Muscle of leg (tissue), 11 donors: ENCODE measurements around the gene JOSD2. TPM values are rescaled to one million over a fixed set of nuclear protein-coding genes. Genes with fewer than 3 reads are reported as not detected.
"Not testable (repeated sequence)": the region's sequence is repeated elsewhere in the genome, so short reads cannot be mapped to it uniquely, and the experiment has no call there.

ENCODE experiments used
- DNase-seq: peaks from one replicate; pipeline ENCODE4 v3.0.0; 2013
- H3K27ac ChIP-seq: one replicate; pipeline ENCODE4 v1.5.1; 2013; ENCODE audit warnings: mild to moderate bottlenecking, low read length, control low read depth
- H3K27me3 ChIP-seq: one replicate; pipeline ENCODE4 v1.6.1; 2013; ENCODE audit warnings: low read length; ENCODE audit not compliant: control insufficient read depth, insufficient read depth
- H3K36me3 ChIP-seq: one replicate; pipeline ENCODE4 v1.6.1; 2013; ENCODE audit warnings: low read length; ENCODE audit not compliant: control insufficient read depth, insufficient read depth
- H3K4me1 ChIP-seq: one replicate; pipeline ENCODE4 v1.6.1; 2013; ENCODE audit warnings: low read length; ENCODE audit not compliant: control insufficient read depth, insufficient read depth
- H3K4me3 ChIP-seq: one replicate; pipeline ENCODE4 v1.5.1; 2013; ENCODE audit warnings: low read length, control low read depth
- H3K9me3 ChIP-seq: replicated peaks from 2 replicates; pipeline ENCODE4 v1.6.1; 2013; ENCODE audit warnings: low read depth, low read length; ENCODE audit not compliant: control insufficient read depth
- WGBS: methylation state at CpG from one replicate; pipeline ENCODE4 v1.1.5; 2013; ENCODE audit warnings: missing lambda C conversion rate; ENCODE audit not compliant: insufficient coverage; 5-methylcytosine and 5-hydroxymethylcytosine counted together
- polyA plus RNA-seq, 8 donors: library from polyadenylated mRNA; unstranded; fragments of 120-200 nt; gene quantifications; one replicate each; pipeline versions ENCODE4 v1.2.1 to v1.2.3, GENCODE V29; 2013; ENCODE audit warnings: inconsistent platforms in 1 of 8, low replicate concordance in 1 of 8; ENCODE audit not compliant: insufficient read length in 8 of 8, insufficient read depth in 1 of 8
- total RNA-seq: library from RNA; stranded (reverse); fragments of 120-200 nt; gene quantifications from one replicate; pipeline ENCODE4 v1.2.4, GENCODE V29; 2013

The JOSD2 gene
- total and polyA plus RNA-seq, 9 donors: 16.2 to 31.6 (median 25.9) TPM

DNA sequence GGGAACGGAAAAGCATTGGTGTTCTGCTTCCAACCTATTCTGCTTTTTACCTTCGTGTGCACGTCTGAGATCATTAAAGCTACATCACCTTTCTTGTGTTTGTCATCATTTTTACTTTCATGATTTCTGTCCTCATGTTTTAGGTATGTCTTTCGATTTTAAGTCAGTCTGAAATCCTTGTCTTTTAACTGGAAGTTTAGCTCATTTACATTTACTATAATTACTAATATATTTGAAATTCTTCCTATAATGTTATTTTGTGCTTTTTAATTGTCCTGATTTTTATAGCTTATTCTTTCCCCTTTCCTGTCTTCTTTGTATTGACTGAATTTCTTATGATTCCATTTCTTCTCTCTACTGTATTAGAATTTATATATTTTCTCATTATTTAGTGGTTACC lies 22.0 kb upstream of the JOSD2 start:
- DNase-seq: no peak
- Histone ChIP-seq H3K4me3 (no peak overlapping the region), H3K36me3 (no peaks in the 10 kb centered on the region), H3K27ac (no peak overlapping the region), H3K4me1 (peaks cover 6% of the 10 kb centered on the region), H3K9me3 (peaks cover 15% of the 10 kb centered on the region), H3K27me3 (no peaks in the 10 kb centered on the region)
- 88% methylated on average over 1 of the region's 4 CpGs for WGBS

DNA sequence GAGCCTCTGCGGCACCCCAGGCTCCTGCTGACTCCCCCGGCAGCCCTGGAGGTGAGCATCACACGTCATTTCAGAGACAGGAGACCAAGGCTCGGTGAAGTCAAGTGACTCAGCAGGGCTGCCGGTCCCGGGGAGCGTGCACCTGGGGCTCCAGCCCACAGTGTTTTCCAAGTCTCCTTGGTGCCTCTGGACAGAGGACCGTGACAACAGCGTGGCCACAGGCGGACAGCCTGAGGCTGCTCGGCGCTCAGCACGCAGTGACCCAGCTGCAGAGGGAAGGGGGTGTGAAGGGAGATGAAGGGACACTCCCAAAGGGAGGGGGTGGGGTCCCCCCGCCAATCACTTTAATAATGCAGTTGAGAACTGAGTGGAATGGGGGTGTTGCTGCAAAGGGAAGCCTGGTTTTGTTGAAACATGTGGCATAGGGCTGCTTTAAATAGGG lies 20.2 kb upstream of the JOSD2 start:
- no peaks in the 10 kb centered on the region for H3K4me1 ChIP-seq
- H3K27ac ChIP-seq: no peak overlapping the region
- H3K4me3 ChIP-seq: no peak overlapping the region
- no peaks in the 10 kb centered on the region for H3K36me3 ChIP-seq
- H3K27me3 ChIP-seq: no peaks in the 10 kb centered on the region
- WGBS: 63% methylated on average over 14 of the region's 14 CpGs
- H3K9me3 ChIP-seq: peaks cover 15% of the 10 kb centered on the region
- no peak for DNase-seq

DNA sequence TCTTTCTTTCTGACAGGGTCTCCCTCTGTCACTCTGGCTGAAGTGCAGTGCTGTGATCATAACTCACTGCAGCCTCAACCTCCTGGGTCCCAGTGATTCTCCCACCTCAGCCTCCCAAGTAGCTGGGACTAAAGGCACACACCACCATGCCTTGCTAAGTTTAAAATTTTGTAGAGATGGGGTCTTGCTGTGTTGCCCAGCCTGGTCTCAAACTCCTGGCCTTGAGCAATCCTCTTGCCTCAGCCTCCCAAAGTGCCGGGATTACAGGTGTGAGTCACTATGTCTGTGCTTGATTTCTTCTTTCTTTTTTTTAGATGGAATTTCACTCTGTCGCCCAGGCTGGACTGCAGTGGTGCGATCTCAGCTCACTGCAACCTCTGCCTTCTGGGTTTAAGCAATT lies 17.1 kb upstream of the JOSD2 start:
- not testable (repeated sequence) for DNase-seq, H3K4me1 ChIP-seq, H3K36me3 ChIP-seq, H3K9me3 ChIP-seq, H3K4me3 ChIP-seq, H3K27ac ChIP-seq, H3K27me3 ChIP-seq
- WGBS: 92% methylated on average over 2 of the region's 3 CpGs

DNA sequence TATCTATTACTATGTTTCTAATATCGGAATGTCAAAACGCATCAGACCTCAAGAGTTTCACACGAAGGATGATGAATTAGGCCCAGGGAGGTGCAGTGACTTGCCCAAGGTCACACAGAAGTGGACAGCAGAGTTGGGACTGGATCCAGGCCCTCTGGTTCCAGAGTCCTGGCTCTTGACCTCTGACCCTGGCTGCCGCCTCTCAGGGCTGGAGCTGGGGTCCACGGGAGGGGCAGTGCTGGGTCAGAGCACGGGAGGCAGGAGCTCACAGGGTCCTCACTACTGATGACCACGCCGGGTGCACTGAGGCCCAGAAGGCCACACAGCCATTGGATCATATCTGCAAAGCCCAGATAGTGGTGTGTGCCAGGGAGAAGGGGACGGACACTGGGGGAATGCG lies 11.9 kb upstream of the JOSD2 start:
- Histone ChIP-seq H3K36me3 (peaks cover 4% of the 10 kb centered on the region), H3K4me3 (no peak overlapping the region), H3K27me3 (peaks cover 2% of the 10 kb centered on the region), H3K27ac (no peak overlapping the region), H3K9me3 (no peaks in the 10 kb centered on the region), H3K4me1 (no peaks in the 10 kb centered on the region)
- 94% methylated on average over 10 of the region's 10 CpGs for WGBS
- DNase-seq: no peak

DNA sequence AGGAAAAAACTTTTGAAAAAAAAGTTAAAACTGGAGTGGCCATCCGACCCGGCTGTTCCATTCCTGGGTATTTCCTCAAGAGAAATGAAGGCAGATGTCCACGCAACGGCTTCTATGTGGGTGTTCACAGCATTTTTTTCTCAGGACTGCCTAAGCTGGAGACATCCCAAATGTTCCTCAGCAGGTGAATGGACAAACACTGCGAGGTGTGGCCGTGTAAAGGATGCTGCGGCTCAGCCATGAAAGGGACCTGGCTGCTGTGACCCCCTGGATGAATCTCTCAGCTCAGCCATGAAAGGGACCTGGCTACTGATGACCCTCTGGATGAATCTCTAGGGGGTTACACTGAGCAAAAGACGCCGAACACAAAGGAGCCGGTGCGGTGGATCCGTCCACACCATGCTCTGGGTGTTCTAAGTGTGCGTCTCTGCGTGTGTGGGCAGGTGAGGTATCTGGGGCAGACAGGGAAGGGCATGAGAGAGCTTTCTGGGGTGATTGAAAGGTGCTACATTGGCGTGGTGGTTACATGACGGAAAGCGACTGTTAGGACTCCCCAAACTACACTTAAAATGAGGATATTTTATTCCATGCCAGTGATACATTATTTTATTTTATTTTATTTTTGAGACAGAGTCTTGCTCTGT lies 10.0 kb upstream of the JOSD2 start:
- WGBS: 68% methylated on average over 12 of the region's 17 CpGs
- peaks cover 4% of the 10 kb centered on the region for H3K36me3 ChIP-seq

DNA sequence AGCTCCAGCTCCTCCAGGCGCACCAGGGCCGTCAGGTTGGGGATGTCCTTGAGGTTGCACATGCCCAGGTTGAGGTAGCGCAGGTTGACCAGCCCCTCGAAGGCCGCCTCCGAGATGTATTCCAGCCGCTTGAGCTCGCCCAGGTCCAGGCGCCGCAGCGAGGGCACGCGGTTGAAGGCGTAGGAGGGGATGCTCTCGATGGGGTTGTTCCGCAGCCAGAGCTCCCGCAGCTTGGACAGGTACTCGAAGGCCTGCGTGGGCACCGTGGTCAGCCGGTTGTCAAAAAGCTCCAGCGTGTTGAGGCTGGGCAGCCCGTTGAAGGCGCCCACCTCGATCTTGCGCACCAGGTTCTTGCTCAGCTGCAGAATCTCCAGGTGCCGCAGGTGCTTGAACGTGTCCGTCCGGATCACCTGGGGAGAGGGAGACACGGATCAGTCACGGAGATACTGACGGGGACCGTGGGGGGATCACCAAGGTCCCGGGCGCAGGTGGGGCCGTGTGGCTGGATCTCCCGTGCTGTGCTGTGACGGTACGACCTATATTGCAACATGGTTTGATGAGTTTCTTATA lies 8.1 kb upstream of the JOSD2 start:
- Histone ChIP-seq H3K36me3 (peaks cover 4% of the 10 kb centered on the region), H3K27ac (no peak overlapping the region), H3K9me3 (no peaks in the 10 kb centered on the region), H3K4me3 (no peak overlapping the region), H3K4me1 (no peaks in the 10 kb centered on the region), H3K27me3 (peaks cover 2% of the 10 kb centered on the region)
- no peak for DNase-seq
- 97% methylated on average over 40 of the region's 40 CpGs for WGBS

More for the DNA sequence above, 10.0 kb upstream of the JOSD2 start:
- no peak overlapping the region for H3K27ac ChIP-seq
- no peak for DNase-seq
- no peak overlapping the region for H3K4me3 ChIP-seq
- H3K27me3 ChIP-seq: peaks cover 2% of the 10 kb centered on the region
- H3K9me3 ChIP-seq: no peaks in the 10 kb centered on the region
- H3K4me1 ChIP-seq: no peaks in the 10 kb centered on the region

DNA sequence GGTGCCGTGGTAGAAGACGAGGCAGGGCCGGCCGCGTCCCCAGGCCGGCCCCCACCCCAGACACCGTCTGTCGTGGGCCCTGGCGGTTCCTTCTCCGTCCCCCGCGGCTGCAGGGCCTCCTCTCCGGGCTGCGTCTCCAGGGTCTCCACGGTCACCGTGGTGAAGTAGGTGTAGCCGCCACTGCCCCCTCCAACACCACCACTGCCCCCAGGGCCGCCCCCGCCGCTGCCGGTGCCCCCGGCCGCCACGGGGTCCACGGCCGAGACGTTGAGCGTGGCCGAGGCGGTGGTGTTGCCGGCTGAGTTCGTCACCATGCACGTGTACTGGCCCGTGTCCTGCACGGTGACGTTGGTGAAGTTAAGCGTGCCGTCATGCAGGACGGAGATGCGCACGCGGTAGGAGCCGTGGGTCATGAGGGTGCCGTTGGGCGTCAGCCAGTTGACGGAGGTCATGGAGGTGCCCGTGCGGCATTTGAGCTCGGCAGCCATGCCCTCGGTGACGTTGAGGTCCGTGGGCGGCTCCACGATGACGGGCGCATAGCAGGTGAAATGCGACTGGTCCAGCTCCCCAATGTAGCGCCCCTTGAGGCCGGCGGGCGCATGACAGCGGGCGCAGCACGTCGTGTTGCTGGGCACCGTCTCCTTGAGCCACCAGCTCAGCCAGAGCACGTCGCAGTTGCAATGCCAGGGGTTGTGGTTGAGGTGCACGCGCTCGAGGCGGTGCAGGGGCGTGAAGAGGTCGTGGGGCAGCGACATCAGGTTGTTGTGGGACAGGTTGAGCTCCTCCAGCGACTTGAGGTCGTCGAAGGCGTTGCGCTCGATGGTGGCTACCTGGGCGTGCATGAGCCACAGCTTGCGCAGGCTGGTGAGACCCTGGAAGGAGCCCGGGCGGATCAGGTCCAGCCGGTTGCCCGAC lies 7.4 kb upstream of the JOSD2 start:
- Histone ChIP-seq H3K4me1 (no peaks in the 10 kb centered on the region), H3K4me3 (no peak overlapping the region), H3K27me3 (peaks cover 2% of the 10 kb centered on the region), H3K9me3 (no peaks in the 10 kb centered on the region), H3K27ac (no peak overlapping the region), H3K36me3 (peaks cover 4% of the 10 kb centered on the region)
- no peak for DNase-seq
- 94% methylated on average over 86 of the region's 87 CpGs for WGBS

DNA sequence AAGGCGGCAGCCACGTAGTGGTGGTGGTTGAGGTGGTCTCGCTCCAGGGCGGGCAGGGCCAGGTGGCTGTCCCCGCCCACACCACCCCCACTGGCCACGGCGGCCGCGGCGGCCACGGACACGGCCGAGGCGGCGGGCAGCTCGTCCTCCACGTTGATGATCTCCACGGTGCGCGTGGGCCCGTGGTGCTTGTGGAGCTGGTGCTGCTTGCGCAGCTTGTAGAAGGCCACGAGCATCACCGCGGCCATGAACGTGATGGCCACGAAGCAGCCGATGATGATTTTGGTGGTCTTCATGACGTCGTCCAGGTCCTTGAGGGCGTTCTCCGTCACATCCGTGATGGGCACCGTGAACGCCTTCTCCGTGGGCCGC lies 6.7 kb upstream of the JOSD2 start:
- Histone ChIP-seq H3K9me3 (no peaks in the 10 kb centered on the region), H3K27ac (no peak overlapping the region), H3K4me1 (no peaks in the 10 kb centered on the region), H3K36me3 (peaks cover 4% of the 10 kb centered on the region), H3K27me3 (peaks cover 2% of the 10 kb centered on the region), H3K4me3 (no peak overlapping the region)
- DNase-seq: no peak
- 96% methylated on average over 34 of the region's 37 CpGs for WGBS

DNA sequence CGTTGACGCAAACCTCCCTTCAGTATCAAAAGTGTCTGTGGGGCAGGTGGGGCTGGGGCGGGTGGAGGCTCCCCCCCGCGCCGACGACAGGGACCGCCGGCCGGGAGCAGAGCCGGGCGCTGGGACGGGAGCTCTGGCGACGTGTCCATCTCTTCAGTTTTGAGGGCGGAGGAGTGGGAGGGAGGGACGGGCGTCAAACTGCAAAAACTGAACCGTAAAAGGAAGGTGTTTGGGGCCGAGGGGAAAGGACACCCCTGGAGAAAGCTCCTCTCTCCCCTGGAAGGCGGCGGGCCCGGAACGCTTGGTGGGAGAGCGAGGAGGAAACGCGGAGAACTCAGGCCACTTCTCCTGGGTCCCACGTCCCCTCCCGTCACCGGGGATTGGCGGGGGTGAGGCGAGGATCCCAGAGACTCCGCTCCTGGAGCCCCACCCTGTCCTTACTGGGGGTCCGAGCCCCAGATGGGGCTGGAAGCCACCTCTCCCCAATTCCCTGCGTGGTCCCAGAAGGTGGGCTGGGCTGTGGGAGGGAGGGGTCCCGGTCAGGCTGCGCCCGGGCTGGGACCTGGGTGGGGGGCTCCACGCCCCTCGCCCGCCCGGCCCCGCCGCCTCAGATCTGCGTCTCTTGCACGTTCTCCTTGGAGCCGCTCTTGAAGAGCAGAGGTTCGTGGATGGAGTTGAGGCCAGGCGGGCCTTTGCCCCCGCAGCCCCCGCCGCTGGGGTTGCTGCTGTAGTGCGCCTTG lies 6.1 kb upstream of the JOSD2 start:
- Histone ChIP-seq H3K4me1 (peaks cover 1% of the 10 kb centered on the region), H3K27me3 (peaks cover 2% of the 10 kb centered on the region), H3K4me3 (no peak overlapping the region), H3K9me3 (no peaks in the 10 kb centered on the region), H3K27ac (no peak overlapping the region), H3K36me3 (peaks cover 4% of the 10 kb centered on the region)
- WGBS: 68% methylated on average over 43 of the region's 53 CpGs
- DNase-seq: no peak

DNA sequence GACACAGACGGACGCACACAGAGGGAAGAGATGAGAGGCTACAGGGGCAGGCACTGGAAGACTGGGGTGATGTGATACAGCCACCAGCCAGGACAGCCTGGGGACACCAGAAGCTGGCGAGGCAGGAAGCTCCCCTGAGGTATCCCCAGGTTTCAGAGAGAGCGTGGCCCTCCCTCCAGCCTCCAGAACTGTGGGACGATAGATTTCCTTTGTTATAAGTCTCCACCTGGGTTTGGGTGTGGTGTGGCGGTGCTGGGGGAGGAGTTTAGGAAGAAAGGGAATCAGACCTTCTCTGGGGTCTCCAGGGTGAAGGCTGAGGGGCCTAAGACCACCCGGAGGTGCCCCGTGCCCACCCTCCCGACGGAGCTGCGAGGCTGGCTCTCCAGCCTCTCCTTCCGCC lies 5.5 kb upstream of the JOSD2 start:
- Histone ChIP-seq H3K9me3 (no peaks in the 10 kb centered on the region), H3K4me3 (no peak overlapping the region), H3K27ac (no peak overlapping the region), H3K27me3 (peaks cover 2% of the 10 kb centered on the region), H3K36me3 (peaks cover 4% of the 10 kb centered on the region), H3K4me1 (peaks cover 8% of the 10 kb centered on the region)
- 58% methylated on average over 2 of the region's 12 CpGs for WGBS
- DNase-seq: no peak
